Stimulated activated CD4-positive, alpha-beta T cell treated with anti-CD3 and anti-CD28 coated beads, Interleukin-4, amount 100 ng/mL, for 4 hours (primary cell): Measurements from ENCODE around the gene KCNIP4.
"Not testable (repeated sequence)": the region's sequence is repeated elsewhere in the genome, so short reads cannot be mapped to it uniquely, and the experiment has no call there.

Experiments
- DNase-seq, 2 experiments: peaks; one replicate each; pipeline ENCODE4 v3.0.0-alpha.2; 2020

Gene KCNIP4

DNA sequence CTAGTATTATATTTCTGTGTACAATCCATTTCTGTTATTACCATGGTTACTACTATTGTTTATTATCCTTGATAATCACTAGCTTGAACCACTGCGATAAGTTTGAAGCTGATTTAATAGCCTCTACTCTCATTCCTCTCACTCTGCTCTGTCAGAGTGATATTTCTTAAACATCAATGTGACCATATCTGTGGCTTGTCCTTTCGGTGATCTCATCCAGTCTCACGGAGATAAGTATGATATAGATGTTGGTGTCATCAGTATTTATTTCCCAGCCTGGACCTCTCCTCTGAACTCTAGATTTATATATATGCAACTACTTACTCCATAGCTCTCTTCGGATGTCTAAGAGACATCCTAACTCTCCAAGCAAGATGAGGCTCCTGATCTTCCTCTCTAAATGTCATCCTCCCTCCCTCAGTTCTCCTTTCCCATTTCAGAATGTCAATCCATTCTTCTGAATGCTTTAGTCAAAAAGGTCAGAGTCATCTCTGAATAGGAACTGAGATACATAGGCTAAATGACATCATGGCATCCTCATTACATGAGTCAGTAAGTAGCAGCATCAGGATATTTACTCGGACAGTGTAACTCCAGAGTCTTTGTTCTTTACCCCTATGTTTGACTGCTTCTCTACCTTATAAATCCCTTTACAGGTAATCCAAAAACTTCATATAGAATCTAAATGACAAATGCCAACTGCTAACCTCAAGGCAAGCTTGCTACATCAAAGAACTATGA, 1118.8 kb downstream of the KCNIP4 start:
- DNase-seq: no peak

- no peak for DNase-seq
Observed at GRCh38 chr4:20825505-20825904, 1123.1 kb downstream of the KCNIP4 start.

DNA sequence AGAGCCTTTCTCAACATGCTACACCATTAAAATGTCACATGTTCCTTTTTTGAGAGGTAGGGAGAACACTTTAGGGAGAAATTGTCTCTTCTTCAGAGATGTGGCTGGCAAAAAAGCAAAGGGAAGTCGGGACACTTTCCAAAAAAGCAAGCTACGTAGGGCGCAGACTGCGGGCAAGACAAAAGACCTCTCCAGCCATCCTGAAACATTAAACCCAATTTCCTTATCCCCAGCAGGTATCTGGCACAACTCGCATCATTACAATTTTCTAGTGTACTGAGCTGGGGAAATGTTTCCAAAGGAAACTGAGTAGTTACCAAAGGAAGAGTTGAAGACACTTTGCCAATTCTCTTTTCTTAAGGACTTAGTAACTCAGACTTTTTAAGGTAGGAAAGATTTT, 1132.3 kb downstream of the KCNIP4 start:
- DNase-seq: no peak

- DNase-seq: no peak
Observed at GRCh38 chr4:20813700-20814099, 1134.9 kb downstream of the KCNIP4 start.

GRCh38 chr4:20809812-20810211, 1138.8 kb downstream of the KCNIP4 start:
- no peak for DNase-seq

DNA sequence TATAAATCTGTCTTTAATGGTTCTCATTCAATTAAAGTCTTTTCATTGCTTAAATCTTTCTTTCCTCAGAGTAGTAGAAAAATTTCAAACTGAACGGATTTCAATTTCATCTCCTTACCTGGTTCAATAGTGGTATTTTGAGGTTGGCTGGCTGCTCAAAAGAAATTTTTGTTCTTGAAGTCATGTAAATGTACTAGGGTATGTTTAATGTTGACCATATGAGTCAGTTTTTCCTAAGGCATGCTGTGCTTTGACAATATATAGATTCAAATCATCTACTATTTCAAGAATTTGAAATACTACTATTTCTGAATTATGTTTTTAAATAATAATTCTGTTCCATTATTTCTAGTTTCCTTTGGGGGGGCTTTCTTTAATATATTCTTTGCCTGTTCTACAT, 1142.9 kb downstream of the KCNIP4 start:
- DNase-seq: no peak

DNA sequence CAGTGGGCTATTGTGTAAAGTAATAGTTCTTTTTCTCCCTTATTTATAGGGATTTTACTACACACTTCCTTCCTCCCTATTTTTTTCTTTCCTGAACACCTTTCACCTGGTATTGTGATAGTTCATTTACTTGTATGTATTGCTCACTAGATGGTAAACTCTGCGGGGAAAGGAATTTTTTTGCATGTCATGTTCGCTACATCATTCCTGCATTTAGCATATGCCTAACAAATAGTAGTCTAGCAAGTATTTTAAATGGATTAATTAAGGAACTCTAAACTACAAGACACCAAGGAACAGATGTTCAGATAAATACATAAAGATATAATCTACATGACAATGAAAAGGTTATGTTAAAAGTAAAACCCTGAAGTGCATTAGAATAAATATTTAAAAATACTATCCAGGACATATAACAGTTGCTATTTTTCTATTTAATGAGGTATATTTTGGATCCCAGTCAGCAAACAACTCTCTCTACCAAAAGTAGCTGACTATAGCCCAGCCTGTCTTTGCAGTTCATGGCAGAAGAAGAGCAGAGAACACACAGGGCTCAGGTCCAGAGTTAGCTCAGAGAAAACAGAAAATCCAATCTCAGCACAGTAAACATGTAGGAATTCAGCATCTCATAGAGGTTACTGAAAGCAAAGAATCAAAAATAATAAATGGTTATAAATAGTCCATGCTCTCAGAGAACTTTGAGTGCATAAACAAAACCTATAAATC, 1160.5 kb downstream of the KCNIP4 start:
- no peak for DNase-seq

DNA sequence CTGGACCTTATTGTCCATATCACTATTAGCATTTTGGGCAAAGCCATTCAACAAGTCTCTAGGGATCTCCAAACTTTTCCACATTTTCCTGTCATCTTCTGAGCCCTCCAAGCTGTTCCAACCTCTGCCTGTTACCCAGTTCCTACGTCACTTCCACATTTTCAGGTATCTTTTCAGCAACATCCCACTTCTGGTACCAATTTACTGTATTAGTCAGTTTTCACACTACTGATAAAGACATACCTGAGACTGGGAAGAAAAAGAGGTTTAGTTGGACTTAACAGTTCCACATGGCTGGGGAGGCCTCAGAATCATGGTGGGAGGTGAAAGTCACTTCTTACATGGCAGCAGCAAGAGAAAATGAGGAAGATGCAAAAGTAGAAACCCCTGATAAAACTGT, 1165.4 kb downstream of the KCNIP4 start:
- DNase-seq: not testable (repeated sequence)

- no peak for DNase-seq
Observed at GRCh38 chr4:20778896-20779295, 1169.7 kb downstream of the KCNIP4 start.

GRCh38 chr4:20773144-20773997, 1175.2 kb downstream of the KCNIP4 start:
- no peak for DNase-seq

GRCh38 chr4:20764366-20764992, 1184.1 kb downstream of the KCNIP4 start:
- no peak for DNase-seq

DNA sequence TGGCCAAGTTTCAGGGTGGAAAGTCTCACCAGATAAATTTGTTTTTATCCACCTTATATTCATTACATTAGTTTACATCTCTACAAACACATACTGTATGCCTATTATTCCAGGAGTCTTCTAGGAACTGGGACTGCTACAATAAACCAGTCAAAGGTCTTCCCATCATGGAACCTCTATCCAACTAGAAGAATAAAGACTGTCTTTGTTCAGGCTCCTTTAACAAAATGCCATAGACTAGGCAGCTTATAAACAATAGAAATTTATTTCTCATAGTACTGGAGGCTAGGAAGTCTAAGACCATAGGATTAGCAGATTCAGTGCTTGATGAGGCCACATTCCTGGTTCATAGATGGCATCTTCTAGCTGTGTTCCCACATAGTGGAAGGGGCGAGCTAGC, 1186.7 kb downstream of the KCNIP4 start:
- no peak for DNase-seq

DNA sequence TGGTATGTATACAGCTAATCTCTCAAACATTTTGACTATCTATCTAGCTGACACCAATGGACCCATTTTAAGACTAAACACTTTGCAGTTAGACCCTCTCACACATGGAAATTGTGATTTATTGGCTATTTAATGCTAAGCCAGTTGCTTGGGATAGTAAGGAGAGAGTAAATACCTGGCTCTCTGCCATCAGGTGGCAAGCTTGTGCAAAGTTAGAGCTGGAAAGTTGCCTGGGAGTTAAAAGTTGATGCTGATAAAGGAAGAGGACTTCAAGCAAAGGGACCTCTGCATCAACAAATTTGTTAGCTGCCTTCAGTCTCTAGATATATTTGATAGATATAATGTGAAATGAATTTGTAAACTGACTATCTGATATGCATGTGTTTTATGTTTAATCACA, 1187.2 kb downstream of the KCNIP4 start:
- DNase-seq: no peak

GRCh38 chr4:20760053-20760452, 1188.5 kb downstream of the KCNIP4 start:
- DNase-seq: no peak

GRCh38 chr4:20754036-20754435, 1194.5 kb downstream of the KCNIP4 start:
- DNase-seq: no peak

DNA sequence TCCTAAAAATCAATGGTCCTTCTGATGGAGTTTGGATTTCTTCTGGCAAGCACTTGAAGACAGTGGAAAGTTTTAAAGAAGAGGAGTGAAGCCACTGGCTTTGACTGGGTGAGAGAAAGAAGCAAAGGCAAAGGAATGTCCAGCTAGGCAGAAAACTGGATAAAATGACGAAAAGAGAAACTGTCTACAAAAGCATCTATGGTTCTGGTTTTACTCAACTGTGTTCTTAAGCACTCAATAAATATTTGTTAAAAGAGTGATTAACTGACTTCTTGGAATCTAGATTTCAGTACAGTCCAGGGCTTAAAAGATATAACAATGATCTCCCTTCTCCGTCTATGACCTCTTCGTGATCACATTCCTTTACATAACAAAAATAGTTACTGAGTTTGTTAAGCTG, 1195.9 kb downstream of the KCNIP4 start:
- no peak for DNase-seq

GRCh38 chr4:20746000-20746399, 1202.6 kb downstream of the KCNIP4 start:
- not testable (repeated sequence) for DNase-seq

DNA sequence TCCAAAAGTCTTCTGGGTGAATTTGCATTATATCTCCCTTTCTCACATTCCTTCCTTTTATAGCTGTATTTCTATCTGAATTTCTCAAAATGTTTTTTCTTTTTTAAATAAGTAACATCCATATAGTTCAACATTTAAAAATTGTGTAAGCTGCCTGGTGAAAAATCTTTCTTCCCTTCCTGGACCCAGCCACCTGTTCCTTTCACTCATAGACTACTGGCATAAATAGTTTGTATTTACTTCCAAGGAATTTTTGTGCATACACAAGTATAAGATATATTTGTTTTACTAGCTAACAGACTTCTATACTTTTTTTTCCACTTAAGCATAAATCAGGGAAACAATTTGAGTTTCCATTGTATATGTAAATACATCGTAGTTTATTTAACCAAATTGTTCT, 1212.6 kb downstream of the KCNIP4 start:
- no peak for DNase-seq

DNA sequence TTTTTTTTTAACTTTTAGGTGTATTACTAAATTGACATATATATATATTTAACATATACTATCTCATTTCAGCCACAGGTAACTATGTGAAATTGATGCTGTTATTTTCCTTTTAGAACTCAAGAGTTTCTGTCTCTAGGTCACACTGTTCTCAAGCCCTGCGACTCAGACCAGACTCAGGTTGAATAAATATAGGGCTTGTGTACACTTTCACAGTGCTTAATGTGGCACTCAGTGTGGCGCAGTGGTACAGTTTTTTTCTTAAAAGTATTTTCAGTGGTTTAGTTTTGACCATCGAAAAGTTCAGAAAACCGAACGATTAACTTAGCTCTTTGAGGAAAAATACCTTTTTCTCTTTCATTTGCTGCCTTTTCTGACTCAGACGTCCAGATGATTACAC, 1223.7 kb downstream of the KCNIP4 start:
- no peak for DNase-seq

GRCh38 chr4:20723463-20723862, 1225.1 kb downstream of the KCNIP4 start:
- no peak for DNase-seq

DNA sequence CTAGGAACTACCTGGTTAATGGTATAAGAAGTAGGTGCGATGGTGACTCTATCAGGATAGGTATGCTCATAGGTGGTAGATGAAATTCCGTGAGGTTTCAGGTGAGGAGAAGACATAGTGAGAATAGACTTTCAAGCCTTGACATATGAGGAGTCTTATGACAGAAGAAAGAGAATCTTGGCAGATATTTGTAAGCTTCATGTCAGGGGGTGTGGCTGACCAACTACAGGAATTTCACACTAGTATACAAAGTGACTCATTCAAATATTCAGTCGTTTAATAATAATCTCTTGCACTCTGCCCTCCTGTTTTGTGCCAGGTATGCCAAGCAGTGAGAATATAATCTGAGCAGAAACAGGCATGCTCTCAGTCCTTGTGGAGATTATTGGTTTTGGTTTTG, 1225.6 kb downstream of the KCNIP4 start:
- no peak for DNase-seq

DNA sequence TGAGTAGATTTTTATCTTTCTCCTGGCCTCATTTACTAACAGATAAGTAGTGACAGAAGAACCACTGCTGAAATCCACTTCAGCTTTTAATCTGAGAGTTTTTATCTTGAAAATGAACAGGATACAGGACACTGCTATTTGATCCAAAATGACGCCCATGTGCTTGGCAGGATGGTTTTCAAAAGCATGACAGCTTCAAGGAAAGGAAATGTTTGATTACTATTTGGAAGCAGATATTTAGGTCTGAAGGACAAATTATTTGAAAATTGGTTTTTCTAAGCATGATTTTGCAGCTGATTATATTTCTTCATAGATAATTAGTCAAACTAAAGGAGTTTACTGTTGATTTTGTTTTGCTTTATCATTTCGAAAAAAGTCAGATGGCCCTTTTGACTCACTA, 1237.2 kb downstream of the KCNIP4 start:
- no peak for DNase-seq
